HCT116 (cell line): ENCODE measurements around the gene EPSTI1.

ENCODE experiments used
- CBX3 ChIP-seq: IDR thresholded peaks from 2 replicates; pipeline ENCODE4 v1.6.1; 2012; ENCODE audit warnings: low read depth
- CEBPB ChIP-seq: IDR thresholded peaks from 2 replicates; pipeline ENCODE4 v1.6.1; 2012; ENCODE audit warnings: low read depth
- EGR1 ChIP-seq: IDR thresholded peaks from 2 replicates; pipeline ENCODE4 v1.6.1; 2012; ENCODE audit warnings: low read depth
- ELF1 ChIP-seq: IDR thresholded peaks from 2 replicates; pipeline ENCODE4 v1.6.1; 2012; ENCODE audit warnings: low read depth, borderline replicate concordance
- EZH2 ChIP-seq: fragments of 200-600 bp; sonication (generic); IDR thresholded peaks from 2 replicates; pipeline ENCODE4 v1.6.1; 2017; ENCODE audit warnings: antibody characterized with exemption, mixed run types
- JUND ChIP-seq: IDR thresholded peaks from 2 replicates; pipeline ENCODE4 v1.6.1; 2012
- POLR2A ChIP-seq: IDR thresholded peaks from 2 replicates; pipeline ENCODE4 v1.7.0; 2011; ENCODE audit warnings: borderline replicate concordance; ENCODE audit not compliant: insufficient read depth, insufficient read length; ENCODE audit errors: extremely low read depth
- SIN3A ChIP-seq: IDR thresholded peaks from 2 replicates; pipeline ENCODE4 v1.6.1; 2012; ENCODE audit warnings: low read depth
- SP1 ChIP-seq: IDR thresholded peaks from 2 replicates; pipeline ENCODE4 v1.6.1; 2012; ENCODE audit warnings: low read depth
- SRF ChIP-seq: IDR thresholded peaks from 2 replicates; pipeline ENCODE4 v1.6.1; 2012; ENCODE audit warnings: low read depth
- ZNF274 ChIP-seq: fragments of 200-500 bp; sonication (Bioruptor generic); IDR thresholded peaks from 2 replicates; pipeline ENCODE4 v1.6.1; 2014; ENCODE audit warnings: mild to moderate bottlenecking, low read depth, low read length, inconsistent platforms
- TF ChIP-seq, protein P1 (sequence below), 3 experiments: fragments of 200-600 bp in 1 of 3; sonication (generic) in 1 of 3; IDR thresholded peaks in 2 of 3; conservative IDR thresholded peaks in 1 of 3; 2 replicates each; pipeline ENCODE4 v1.5.1; 2012 to 2017; ENCODE audit warnings: low read depth in 2 of 3, low read length in 2 of 3, antibody characterized with exemption in 1 of 3, borderline replicate concordance in 1 of 3, control low read depth in 1 of 3, mild to moderate bottlenecking in 1 of 3, mixed read lengths in 1 of 3, mixed run types in 1 of 3, moderate library complexity in 1 of 3; ENCODE audit not compliant: insufficient read depth in 1 of 3
- TF ChIP-seq, protein P2 (sequence below): IDR thresholded peaks from 2 replicates; pipeline ENCODE4 v1.6.1; 2012

- TF ChIP-seq JUND (no peak), SRF (no peak), ELF1 (no peak), SP1 (no peak), CBX3 (no peak), EZH2 (no peak), SIN3A (no peak), EGR1 (no peak), CEBPB (no peak), ZNF274 (no peak), POLR2A (no peak)
- TF ChIP-seq, protein P1, sequence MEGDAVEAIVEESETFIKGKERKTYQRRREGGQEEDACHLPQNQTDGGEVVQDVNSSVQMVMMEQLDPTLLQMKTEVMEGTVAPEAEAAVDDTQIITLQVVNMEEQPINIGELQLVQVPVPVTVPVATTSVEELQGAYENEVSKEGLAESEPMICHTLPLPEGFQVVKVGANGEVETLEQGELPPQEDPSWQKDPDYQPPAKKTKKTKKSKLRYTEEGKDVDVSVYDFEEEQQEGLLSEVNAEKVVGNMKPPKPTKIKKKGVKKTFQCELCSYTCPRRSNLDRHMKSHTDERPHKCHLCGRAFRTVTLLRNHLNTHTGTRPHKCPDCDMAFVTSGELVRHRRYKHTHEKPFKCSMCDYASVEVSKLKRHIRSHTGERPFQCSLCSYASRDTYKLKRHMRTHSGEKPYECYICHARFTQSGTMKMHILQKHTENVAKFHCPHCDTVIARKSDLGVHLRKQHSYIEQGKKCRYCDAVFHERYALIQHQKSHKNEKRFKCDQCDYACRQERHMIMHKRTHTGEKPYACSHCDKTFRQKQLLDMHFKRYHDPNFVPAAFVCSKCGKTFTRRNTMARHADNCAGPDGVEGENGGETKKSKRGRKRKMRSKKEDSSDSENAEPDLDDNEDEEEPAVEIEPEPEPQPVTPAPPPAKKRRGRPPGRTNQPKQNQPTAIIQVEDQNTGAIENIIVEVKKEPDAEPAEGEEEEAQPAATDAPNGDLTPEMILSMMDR (IDR thresholded peaks at IDR 0.05 in 2 of 3, conservative IDR thresholded peaks at IDR 0.05 in 1 of 3; ENCODE audit: borderline replicate concordance in 1 of 3, insufficient read depth in 1 of 3, low read depth in 2 of 3, low read length in 2 of 3) = no peak
- TF ChIP-seq, protein P2, sequence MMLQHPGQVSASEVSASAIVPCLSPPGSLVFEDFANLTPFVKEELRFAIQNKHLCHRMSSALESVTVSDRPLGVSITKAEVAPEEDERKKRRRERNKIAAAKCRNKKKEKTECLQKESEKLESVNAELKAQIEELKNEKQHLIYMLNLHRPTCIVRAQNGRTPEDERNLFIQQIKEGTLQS = no peak
Observed at GRCh38 chr13:42905579-42905978, 86.5 kb downstream of the EPSTI1 start.
